ENCODE measurements around the gene SLC39A11. TPM values are rescaled to one million over a fixed set of nuclear protein-coding genes. Genes with fewer than 3 reads are reported as not detected.
"Not testable (repeated sequence)": the region's sequence is repeated elsewhere in the genome, so short reads cannot be mapped to it uniquely, and the experiment has no call there.

Gene SLC39A11
- total and polyA plus RNA-seq, 12 donors = 7.0 to 91.4 (median 22.7) TPM

DNA sequence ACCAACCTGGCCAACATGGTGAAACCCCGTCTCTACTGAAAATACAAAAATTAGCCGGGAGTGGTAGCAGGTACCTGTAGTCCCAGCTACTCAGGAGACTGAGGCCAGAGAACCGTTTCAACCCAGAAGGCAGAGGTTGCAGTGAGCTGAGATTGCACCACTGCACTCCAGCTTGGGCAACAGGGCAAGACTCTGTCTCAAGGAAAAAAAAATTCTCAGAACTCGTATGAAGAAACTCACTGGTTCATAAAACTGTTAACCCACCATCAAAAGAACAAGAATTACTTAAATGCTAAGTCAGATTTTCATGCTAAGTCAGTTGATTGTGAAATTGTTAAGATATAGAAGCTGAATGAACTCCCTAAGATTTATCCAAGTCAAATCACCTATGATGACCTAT is 31.3 kb downstream of the SLC39A11 start:
- intact Hi-C loops (cut with DNase I) = no loop called here
- H3K27ac ChIP-seq = no peak overlapping the region
- WGBS, 4 donors = 89 to 96% (median 90%) methylated on average over 4 of the region's 4 CpGs

DNA sequence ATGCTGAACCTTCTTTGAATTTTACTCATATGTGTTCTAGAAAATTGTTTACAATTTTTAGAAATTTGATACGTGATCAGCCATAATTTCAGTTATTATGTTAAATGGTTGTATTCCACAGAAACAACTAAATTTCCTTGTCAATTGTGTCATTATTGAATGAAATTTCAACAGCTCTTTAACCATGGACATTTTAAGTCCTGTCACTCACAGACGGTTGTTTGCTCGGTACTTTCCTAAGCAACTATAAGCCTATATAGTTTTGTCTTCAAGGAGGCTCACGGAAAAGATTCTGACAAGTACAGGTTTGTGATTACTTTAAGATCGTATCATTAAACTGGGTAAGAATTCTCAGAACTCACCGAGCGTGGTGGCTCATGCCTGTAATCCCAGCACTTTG is 31.8 kb downstream of the SLC39A11 start:
- Histone ChIP-seq H3K36me3 (replicated peaks in 1 of 2) (no peaks in the 10 kb centered on the region), H3K9me3 (replicated peaks in 1 of 3) (no peaks in the 10 kb centered on the region), H3K27ac (no peak overlapping the region), H3K27me3 (no peaks in the 10 kb centered on the region), H3K4me1 (replicated peaks in 1 of 2) (no peaks in the 10 kb centered on the region), H3K4me3 (no peak overlapping the region)
- TF ChIP-seq POLR2A (IDR thresholded peaks at IDR 0.05) = no peak
- TF ChIP-seq, protein P1, sequence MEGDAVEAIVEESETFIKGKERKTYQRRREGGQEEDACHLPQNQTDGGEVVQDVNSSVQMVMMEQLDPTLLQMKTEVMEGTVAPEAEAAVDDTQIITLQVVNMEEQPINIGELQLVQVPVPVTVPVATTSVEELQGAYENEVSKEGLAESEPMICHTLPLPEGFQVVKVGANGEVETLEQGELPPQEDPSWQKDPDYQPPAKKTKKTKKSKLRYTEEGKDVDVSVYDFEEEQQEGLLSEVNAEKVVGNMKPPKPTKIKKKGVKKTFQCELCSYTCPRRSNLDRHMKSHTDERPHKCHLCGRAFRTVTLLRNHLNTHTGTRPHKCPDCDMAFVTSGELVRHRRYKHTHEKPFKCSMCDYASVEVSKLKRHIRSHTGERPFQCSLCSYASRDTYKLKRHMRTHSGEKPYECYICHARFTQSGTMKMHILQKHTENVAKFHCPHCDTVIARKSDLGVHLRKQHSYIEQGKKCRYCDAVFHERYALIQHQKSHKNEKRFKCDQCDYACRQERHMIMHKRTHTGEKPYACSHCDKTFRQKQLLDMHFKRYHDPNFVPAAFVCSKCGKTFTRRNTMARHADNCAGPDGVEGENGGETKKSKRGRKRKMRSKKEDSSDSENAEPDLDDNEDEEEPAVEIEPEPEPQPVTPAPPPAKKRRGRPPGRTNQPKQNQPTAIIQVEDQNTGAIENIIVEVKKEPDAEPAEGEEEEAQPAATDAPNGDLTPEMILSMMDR (IDR thresholded peaks at IDR 0.05) = no peak
- DNase-seq = no peak
- 94 to 98% (median 96%) methylated on average over 7 of the region's 7 CpGs for WGBS, 4 donors
- intact Hi-C loops (cut with DNase I) = no loop called here

More for the DNA sequence above, 31.3 kb downstream of the SLC39A11 start:
- Histone ChIP-seq H3K4me3 (no peak overlapping the region), H3K4me1 (replicated peaks in 1 of 2) (no peaks in the 10 kb centered on the region), H3K9me3 (replicated peaks in 1 of 3) (no peaks in the 10 kb centered on the region), H3K27me3 (no peaks in the 10 kb centered on the region), H3K36me3 (replicated peaks in 1 of 2) (no peaks in the 10 kb centered on the region)
- DNase-seq = no peak
- TF ChIP-seq, protein P1 (IDR thresholded peaks at IDR 0.05) = no peak
- TF ChIP-seq POLR2A (IDR thresholded peaks at IDR 0.05) = no peak

DNA sequence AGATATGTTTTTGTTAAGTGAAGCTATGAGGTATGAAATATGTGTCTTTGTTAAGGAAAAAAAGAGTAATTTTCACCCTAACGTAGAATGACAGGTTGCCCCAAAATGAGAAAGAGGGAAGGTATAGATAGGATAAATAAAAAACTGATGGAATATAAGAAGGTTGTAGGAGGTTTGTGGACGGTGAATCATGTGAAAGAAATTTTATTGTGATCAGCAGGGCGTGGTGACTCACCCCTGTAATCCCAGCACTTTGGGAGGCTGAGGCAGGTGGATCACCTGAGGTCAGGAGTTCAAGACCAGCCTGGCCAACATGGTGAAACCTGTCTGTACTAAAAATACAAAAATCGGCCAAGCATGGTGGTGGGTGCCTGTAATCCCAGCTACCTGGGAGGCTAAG is 32.8 kb downstream of the SLC39A11 start:
- H3K27me3 ChIP-seq; H3K36me3 ChIP-seq (replicated peaks in 1 of 2); intact Hi-C loops (cut with DNase I); DNase-seq; H3K9me3 ChIP-seq (replicated peaks in 1 of 3); H3K4me3 ChIP-seq; H3K4me1 ChIP-seq (replicated peaks in 1 of 2); H3K27ac ChIP-seq: not testable (repeated sequence)
- WGBS, 4 donors = 73 to 87% (median 84%) methylated on average over 4 of the region's 4 CpGs

DNA sequence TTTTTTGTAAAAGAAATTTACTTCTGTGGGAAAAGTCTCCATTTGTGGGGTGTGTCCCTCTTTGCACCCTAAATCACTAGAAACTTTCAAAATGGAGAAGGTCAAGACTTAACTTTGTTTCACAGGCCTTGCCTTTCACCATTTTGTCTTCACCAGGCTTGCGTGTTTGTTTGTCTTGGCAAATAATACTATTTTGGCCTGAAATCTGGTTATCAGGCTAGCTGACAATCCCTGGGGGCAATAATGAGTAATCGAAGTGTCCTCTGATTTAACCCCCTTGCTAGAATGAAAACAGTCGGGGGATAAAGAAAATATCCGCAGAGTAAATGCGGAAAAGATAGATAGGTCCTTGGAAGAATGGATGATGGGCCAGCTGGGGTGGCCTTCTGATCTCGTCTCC is 34.5 kb downstream of the SLC39A11 start:
- no peak for DNase-seq
- Histone ChIP-seq H3K4me3 (no peak overlapping the region), H3K27ac (no peak overlapping the region), H3K36me3 (replicated peaks in 1 of 2) (no peaks in the 10 kb centered on the region), H3K4me1 (replicated peaks in 1 of 2) (no peaks in the 10 kb centered on the region), H3K9me3 (replicated peaks in 1 of 3) (no peaks in the 10 kb centered on the region), H3K27me3 (no peaks in the 10 kb centered on the region)
- intact Hi-C loops (cut with DNase I) = no loop called here
- TF ChIP-seq, protein P1 (IDR thresholded peaks at IDR 0.05) = no peak
- TF ChIP-seq POLR2A (IDR thresholded peaks at IDR 0.05) = no peak
- WGBS, 4 donors = 61 to 77% (median 70%) methylated on average over 6 of the region's 6 CpGs

DNA sequence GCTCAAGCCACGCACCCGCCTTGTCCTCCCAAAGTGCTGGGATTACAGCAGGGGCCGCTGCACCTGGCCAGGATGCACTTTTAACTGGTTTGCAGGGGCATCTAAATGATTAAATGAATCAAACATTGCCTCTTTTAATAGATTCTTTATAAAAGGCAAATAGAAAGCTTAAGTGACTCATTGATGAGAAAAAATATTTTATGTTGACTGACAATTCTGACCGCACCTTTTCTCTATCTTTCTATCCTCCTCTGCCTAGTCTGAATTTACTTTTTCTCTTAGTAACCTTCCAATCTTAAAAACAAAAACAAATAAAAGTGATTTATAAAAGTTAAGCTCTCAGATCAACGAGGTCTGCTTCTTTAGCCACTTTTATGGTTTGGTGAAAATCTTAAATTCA is 35.3 kb downstream of the SLC39A11 start:
- Histone ChIP-seq H3K36me3 (replicated peaks in 1 of 2) (no peaks in the 10 kb centered on the region), H3K4me1 (replicated peaks in 1 of 2) (no peaks in the 10 kb centered on the region), H3K27ac (no peak overlapping the region), H3K4me3 (no peak overlapping the region), H3K9me3 (replicated peaks in 1 of 3) (no peaks in the 10 kb centered on the region), H3K27me3 (no peaks in the 10 kb centered on the region)
- DNase-seq = no peak
- no peak for TF ChIP-seq POLR2A (IDR thresholded peaks at IDR 0.05)
- TF ChIP-seq, protein P1 (IDR thresholded peaks at IDR 0.05) = no peak
- intact Hi-C loops (cut with DNase I) = no loop called here
- 91 to 97% (median 96%) methylated on average over 5 of the region's 5 CpGs for WGBS, 4 donors
